ENCODE measurements around the gene DGLUCY.
"Not testable (repeated sequence)": the region's sequence is repeated elsewhere in the genome, so short reads cannot be mapped to it uniquely, and the experiment has no call there.

DGLUCY gene

GRCh38 chr14:91258876-91259275 lies 145.0 kb downstream of the DGLUCY start:
- no peak for DNase-seq
- in situ Hi-C loops (cut with HindIII; ENCODE audit: low pct_ligation_motif_present, low pct_unique_long_range_greater_than_20kb, low sequenced_read_pairs) = no loop called here

GRCh38 chr14:91261115-91261514 lies 147.2 kb downstream of the DGLUCY start:
- no peak for DNase-seq
- in situ Hi-C loops (cut with HindIII; ENCODE audit: low pct_ligation_motif_present, low pct_unique_long_range_greater_than_20kb, low sequenced_read_pairs) = no loop called here

- no peak for DNase-seq
- in situ Hi-C loops (cut with HindIII; ENCODE audit: low pct_ligation_motif_present, low pct_unique_long_range_greater_than_20kb, low sequenced_read_pairs) = no loop called here
Measured at GRCh38 chr14:91261986-91262549, 148.2 kb downstream of the DGLUCY start.

- no peak for DNase-seq
- in situ Hi-C loops (cut with HindIII; ENCODE audit: low pct_ligation_motif_present, low pct_unique_long_range_greater_than_20kb, low sequenced_read_pairs) = no loop called here
Measured at GRCh38 chr14:91263329-91263728, 149.5 kb downstream of the DGLUCY start.

GRCh38 chr14:91264151-91265150 lies 150.6 kb downstream of the DGLUCY start:
- in situ Hi-C loops (cut with HindIII; ENCODE audit: low pct_ligation_motif_present, low pct_unique_long_range_greater_than_20kb, low sequenced_read_pairs) = no loop called here
- DNase-seq = peak; percentile 19

GRCh38 chr14:91265404-91265803 lies 151.5 kb downstream of the DGLUCY start:
- in situ Hi-C loops (cut with HindIII; ENCODE audit: low pct_ligation_motif_present, low pct_unique_long_range_greater_than_20kb, low sequenced_read_pairs) = no loop called here

GRCh38 chr14:91266276-91266675 lies 152.4 kb downstream of the DGLUCY start:
- in situ Hi-C loops (cut with HindIII; ENCODE audit: low pct_ligation_motif_present, low pct_unique_long_range_greater_than_20kb, low sequenced_read_pairs); DNase-seq: not testable (repeated sequence)

More at GRCh38 chr14:91265404-91265803, 151.5 kb downstream of the DGLUCY start:
- no peak for DNase-seq

- DNase-seq = no peak
- in situ Hi-C loops (cut with HindIII; ENCODE audit: low pct_ligation_motif_present, low pct_unique_long_range_greater_than_20kb, low sequenced_read_pairs) = no loop called here
Measured at GRCh38 chr14:91267965-91268437, 154.1 kb downstream of the DGLUCY start.

- in situ Hi-C loops (cut with HindIII; ENCODE audit: low pct_ligation_motif_present, low pct_unique_long_range_greater_than_20kb, low sequenced_read_pairs) = no loop called here
Measured at GRCh38 chr14:91269076-91269991, 155.5 kb downstream of the DGLUCY start.

GRCh38 chr14:91270188-91270587 lies 156.3 kb downstream of the DGLUCY start:
- in situ Hi-C loops (cut with HindIII; ENCODE audit: low pct_ligation_motif_present, low pct_unique_long_range_greater_than_20kb, low sequenced_read_pairs) = no loop called here

More at GRCh38 chr14:91269076-91269991, 155.5 kb downstream of the DGLUCY start:
- DNase-seq = no peak

GRCh38 chr14:91270619-91271018 lies 156.7 kb downstream of the DGLUCY start:
- in situ Hi-C loops (cut with HindIII; ENCODE audit: low pct_ligation_motif_present, low pct_unique_long_range_greater_than_20kb, low sequenced_read_pairs) = no loop called here
- DNase-seq = no peak

More at GRCh38 chr14:91270188-91270587, 156.3 kb downstream of the DGLUCY start:
- DNase-seq = no peak

- no peak for DNase-seq
- in situ Hi-C loops (cut with HindIII; ENCODE audit: low pct_ligation_motif_present, low pct_unique_long_range_greater_than_20kb, low sequenced_read_pairs) = no loop called here
Measured at GRCh38 chr14:91271639-91272038, 157.8 kb downstream of the DGLUCY start.

- no peak for DNase-seq
- in situ Hi-C loops (cut with HindIII; ENCODE audit: low pct_ligation_motif_present, low pct_unique_long_range_greater_than_20kb, low sequenced_read_pairs) = no loop called here
Measured at GRCh38 chr14:91272341-91273272, 158.7 kb downstream of the DGLUCY start.

- DNase-seq = no peak
- in situ Hi-C loops (cut with HindIII; ENCODE audit: low pct_ligation_motif_present, low pct_unique_long_range_greater_than_20kb, low sequenced_read_pairs) = no loop called here
Measured at GRCh38 chr14:91273273-91273884, 159.5 kb downstream of the DGLUCY start.

GRCh38 chr14:91273885-91274273 lies 160.0 kb downstream of the DGLUCY start:
- in situ Hi-C loops (cut with HindIII; ENCODE audit: low pct_ligation_motif_present, low pct_unique_long_range_greater_than_20kb, low sequenced_read_pairs) = no loop called here
- no peak for DNase-seq

- in situ Hi-C loops (cut with HindIII; ENCODE audit: low pct_ligation_motif_present, low pct_unique_long_range_greater_than_20kb, low sequenced_read_pairs) = loop anchor here (25.0 kb wide), 1 partner anchor 87 kb away; no protein-coding TSS in a partner anchor
- DNase-seq = no peak
Measured at GRCh38 chr14:91274796-91275195, 160.9 kb downstream of the DGLUCY start.
